GM19025 (cell line): ENCODE measurements around the gene PFN2.
"Not testable (repeated sequence)": the region's sequence is repeated elsewhere in the genome, so short reads cannot be mapped to it uniquely, and the experiment has no call there.

Experiments
- ATAC-seq: cut with Tn5 transposase; IDR thresholded peaks from one replicate; pipeline ENCODE4 v1.9.1; 2021; ENCODE audit warnings: mild to moderate bottlenecking, low read depth, moderate library complexity; ENCODE audit not compliant: unreplicated experiment

Gene PFN2, protein sequence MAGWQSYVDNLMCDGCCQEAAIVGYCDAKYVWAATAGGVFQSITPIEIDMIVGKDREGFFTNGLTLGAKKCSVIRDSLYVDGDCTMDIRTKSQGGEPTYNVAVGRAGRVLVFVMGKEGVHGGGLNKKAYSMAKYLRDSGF

DNA sequence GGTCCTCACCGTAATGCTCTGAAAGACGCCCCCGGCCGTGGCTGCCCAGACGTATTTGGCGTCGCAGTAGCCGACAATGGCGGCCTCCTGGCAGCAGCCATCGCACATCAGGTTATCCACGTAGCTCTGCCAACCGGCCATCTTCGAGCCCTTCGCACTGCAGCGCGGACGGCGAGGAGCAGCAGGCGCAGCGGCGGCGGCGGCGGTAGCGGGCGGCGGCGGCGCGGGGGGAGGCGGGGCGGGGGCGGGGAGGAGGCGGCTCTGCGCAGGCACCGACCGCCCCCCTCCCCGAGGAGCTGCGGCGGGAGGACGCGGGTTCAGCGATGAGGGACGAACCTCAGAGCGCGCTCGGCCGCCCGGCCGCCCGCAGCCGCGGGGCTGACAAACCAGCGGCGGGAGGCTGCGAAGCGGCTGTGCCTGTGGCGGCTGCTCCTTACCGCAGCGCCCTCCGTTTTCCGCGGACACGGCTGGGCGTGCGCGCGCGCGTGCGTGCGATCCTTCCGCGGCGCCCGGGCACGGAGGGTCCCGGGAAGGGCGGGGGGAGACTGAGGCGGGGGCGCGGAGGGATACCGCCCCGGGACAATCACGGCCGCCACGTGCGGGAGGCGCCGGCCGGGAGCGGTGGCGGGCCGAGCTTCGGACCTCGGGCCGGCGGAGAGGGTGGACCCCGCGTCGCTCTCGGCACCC, at the start of gene PFN2:
Gene PFN2 (minus strand): TSS at position 180 of the 687 bp plus-strand sequence. CDS start 39 bp downstream, at position 141.
- peak; percentile 42 for ATAC-seq

DNA sequence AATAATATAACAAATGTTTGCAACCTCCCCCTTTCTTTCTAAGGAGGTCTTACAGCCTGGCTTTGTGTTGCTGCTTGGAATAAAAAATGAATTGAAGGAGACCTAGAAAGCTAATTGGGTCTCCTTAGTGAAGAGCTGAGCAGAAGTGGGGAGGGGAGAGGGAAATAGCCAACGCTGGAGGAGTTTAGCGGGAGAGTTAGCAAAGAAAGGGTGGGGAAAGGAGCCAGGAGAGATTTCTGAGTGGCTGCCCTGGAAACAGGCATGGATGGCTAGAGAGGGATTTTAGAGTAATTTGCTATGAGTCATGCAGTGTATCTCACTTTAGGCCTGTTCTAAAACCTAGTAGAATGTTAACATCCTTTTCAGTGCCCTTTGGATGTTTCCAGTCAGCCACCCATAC, 45.2 kb upstream of the PFN2 start:
- no peak for ATAC-seq

DNA sequence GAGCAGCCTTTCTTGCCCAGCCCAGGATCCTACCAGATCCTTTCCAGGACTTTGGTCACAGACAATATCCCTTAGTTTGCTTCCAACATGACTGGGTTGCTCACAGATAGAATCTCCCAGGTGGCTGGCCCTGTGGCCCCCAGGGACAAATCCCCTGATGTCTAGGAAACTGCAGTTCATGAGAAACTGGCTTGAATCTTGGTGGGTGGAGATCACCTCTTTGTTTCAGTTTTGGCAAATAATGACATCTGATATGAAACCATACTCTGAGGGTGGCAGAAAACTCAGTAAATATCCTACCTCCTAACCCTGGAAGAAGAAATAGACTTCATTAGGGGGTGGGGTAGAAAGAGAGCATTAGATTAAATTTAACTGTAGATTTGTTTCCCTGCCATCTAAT, 44.1 kb upstream of the PFN2 start:
- ATAC-seq, result peak; percentile 51

DNA sequence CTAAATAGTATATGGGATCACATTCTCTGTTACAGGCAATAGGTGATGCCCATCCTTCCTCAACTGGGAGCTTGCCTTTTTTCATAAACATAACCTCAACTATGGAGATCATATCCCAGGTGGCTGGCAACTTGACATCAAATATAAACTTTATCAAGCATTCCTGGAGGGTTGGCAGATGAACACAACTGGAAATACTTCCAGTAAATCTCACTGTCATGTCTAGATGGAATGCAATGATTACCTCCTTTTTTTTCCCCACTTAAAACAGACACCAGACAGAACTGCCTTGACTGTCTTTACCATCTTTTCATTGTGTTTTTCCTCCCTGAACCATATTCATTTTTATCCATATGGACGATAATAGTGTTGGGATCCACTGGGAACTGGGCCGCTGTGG, 43.1 kb upstream of the PFN2 start:
- no peak for ATAC-seq

DNA sequence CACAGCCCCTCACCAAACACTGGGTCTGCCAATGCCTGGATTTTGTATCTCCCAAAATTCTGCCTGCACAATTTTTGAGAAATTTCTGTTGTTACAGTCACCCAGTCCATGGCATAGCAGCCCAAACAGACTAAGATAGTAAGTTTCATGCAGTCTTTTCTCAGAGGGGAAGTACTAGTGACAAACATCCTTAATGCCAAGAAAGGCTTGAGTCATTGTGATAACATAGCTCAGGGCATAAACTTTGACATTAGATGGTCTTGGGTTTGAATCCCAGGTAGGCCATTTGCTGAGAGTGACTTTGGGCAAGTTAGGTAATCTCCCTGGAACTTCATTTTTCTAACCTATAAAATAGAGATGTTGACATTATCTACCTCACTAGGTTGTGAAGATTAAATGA, 36.1 kb upstream of the PFN2 start:
- ATAC-seq, result no peak

DNA sequence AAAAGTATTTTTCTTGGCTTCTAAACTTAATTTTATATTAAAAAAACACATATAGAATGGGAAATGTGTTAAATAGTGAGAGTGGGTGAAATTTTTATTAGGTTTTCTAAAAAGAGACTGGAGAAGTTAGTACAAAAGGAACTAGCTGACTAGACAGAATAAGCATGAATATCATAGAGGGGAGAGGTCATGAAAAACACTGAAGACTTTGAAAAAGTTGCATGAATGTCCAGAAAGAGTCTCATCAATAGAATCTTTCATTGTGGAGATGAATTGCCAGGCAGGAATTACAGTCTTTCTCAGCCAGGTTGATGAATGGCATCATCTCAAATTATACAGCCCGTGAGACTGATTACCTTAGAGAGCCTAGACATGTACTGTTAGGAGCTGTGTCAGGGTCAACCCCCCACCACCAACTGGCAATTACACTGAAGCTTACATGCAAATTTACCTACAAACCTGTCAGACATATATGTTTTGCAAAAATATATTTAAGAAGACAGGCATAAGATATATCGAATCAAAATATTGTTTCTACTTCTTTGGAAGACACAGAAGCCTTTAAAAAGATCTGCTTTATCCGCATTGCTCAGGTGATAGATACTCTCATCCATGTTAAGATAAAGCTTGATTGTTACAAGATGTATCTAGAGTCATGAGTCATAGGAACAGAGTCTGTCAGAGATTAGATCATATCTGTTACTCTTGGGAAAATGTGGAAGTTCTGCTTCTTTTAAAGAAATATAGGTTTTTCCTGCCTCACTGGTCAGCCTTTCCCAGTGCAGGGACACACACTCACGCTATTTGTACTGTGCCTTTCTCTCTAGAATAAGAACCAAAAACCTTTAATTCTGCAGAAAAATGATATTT, 34.8 kb upstream of the PFN2 start:
- no peak for ATAC-seq

DNA sequence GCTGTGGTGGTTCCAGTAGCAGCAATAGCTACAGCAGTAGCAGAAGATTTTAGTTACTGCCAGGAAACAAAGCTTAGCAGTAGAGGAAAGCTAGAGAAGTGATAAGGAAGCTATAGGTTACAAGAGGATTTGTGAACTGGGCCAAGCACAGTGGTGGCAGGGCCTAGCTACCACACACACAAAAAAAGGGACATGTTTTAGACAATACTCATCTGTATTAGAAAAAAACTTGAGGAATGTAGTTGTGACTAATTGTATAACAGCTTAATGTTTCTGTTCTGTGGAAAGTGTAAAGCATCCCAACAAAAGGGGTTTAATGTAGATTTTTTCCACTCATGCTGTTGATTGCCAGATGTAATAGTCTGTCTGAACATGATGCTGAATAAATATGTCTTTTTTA, 29.9 kb upstream of the PFN2 start:
- no peak for ATAC-seq

DNA sequence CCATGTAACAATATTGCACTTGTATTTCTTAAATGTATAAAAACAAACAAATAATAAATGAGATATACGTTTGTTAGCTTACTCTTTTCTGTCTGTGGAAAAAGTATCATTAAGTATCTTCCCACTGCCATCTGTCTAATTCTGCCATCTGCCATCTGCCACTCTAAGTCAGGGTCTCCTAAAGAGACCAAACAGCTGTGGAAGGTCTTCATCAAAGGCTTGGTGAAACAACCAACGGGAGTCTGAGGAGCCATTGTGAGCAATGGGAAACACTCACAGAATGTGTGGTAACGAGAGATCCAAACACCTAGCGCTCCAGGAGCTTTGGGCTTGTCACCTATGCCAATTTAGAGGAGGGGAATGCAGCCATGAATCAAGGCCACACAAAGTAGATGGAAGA, 28.7 kb upstream of the PFN2 start:
- no peak for ATAC-seq

DNA sequence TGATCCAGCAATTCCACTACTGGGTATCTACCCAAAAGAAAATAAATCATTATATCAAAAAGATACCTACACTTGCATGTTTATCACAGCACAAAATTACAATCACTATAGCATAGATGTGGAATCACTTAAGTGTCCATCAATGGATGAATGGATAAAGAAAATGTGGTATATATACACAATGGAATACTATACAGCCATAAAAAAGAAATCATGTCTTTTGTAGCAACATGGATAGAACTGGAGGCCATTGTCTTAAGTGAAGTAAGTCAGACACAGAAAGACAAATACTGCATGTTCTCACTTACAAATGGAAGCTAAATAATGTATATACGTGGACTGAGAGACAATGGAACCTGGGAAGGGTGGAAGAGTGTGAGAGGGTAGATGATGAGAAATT, 28.3 kb upstream of the PFN2 start:
- ATAC-seq, result no peak

DNA sequence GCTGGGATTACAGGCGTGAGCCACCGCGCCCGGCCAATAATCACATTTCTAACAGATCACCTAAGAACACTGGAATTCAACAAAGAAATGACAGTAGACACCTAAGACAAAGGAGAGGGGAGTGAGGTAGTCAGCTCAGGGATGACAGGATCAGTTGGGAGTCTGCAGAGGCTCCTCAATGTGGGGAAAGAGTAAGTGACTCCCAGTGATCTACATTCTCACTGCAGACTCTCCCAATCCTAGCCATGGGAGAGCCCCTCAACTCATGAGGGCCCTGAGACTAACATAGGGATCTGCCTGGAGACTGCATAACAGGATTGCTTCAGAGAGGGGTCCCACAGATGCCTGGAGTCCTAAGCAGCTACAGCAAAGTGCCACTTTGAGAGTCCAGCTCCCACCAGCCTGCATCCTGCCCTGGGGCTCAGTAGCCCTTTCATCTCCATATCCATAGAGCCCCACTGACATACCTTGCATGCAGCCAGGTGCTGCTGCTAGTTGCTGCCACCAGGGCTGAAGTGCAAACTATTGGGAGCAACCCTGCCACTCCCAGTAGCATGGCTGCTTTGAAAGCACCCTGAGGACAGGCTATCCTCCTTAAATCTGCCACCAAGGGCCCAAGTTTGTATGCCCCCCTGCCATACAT, 21.8 kb upstream of the PFN2 start:
- ATAC-seq, result no peak

DNA sequence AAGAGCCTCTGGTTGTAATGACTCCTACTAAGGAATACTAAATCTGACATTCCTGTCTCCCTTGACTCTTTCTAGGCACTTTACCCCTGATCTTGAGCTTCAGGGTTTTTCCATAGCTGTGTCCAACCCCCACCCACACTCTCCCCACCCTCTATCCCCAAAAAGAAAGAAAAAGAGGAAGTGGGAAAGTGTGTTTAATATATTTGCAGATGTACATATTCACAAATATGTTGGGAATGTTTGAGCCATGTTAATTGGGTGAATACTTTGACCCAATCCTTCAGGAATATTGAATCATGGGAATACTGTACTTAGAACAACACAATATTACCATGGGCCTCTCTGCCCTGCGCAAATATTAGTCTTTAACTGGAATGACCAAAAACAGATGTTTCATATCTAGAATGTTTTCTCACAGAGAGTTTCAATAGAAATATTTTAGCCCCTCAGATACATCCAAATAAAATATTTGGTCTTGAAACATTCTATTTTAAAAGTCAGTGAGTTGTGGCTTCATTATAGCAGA, 19.8 kb upstream of the PFN2 start:
- ATAC-seq, result no peak

DNA sequence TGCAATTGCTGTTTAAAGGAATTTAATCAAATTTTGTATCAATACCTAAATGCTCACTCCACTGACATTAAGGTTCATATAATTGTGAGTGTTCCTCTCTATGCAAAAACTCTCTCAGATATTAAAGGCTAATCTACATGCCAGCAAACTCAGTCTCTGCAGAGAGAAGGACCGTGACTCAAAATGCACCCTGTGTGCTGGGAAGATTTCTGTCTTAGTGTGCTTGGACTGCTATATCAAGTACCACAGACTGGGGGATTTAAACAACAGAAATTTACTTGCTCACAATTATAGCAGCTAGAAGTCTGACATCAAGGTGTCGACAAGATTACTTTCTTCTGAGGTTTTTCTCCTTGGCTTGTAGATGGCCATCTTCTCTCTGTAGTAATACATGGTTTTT, 18.6 kb upstream of the PFN2 start:
- ATAC-seq, result no peak

DNA sequence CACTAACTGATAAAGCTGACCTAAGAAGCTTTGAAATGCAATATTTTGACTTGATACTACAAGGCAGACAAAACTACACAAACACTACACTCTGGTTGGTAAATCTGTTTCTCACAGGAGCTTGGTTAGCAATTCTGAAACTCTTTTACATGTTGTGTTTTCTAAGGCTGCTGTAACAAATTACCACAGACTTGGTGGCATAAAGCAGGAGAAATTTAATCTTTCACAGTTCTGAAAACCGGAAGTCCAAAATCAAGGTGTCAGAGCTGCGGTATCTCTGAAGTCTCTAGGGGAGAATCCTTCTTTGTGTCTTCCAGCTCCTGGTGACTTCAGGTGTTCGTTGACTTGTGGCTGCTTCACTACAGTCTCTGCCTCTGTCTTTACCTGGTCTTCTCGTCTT, 12.9 kb upstream of the PFN2 start:
- no peak for ATAC-seq

DNA sequence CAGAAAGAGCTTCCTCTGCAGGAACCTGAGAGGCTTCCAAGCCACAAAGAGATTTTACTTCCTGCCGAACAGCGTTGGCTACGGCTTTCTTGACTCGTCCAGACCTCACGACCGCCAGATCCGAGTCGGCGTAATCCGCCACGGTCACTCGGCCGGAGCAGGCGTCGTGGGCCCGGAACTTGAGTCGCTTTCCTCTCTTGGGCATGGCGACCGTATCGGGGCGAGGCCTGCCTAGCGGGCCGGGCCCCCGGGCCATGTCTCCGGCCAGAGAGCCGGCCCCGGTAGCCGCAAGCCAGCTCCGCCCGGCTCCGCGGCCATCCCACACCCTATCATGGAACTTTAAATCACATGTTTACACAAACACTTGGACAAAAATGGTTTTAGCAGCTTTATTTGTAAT, 12.4 kb upstream of the PFN2 start:
- ATAC-seq, result not testable (repeated sequence)

DNA sequence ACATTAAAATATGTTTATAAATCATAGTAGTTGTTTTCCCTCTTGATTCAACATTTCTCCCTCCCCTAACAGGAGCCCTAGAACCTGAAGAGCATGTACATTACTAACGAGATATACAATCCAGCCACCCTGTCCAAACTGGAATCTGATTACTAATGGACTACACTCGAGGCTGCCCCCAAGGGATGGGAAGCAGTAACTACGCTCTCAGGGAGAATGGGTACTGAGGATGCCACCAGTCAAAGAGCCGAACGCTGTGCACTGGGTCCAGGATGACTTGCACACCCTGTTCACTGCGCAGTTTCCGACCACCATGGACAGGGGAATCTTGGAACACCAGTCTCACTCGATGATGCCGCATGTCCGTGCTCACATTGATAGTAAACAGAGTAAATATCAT, 11.3 kb upstream of the PFN2 start:
- not testable (repeated sequence) for ATAC-seq

DNA sequence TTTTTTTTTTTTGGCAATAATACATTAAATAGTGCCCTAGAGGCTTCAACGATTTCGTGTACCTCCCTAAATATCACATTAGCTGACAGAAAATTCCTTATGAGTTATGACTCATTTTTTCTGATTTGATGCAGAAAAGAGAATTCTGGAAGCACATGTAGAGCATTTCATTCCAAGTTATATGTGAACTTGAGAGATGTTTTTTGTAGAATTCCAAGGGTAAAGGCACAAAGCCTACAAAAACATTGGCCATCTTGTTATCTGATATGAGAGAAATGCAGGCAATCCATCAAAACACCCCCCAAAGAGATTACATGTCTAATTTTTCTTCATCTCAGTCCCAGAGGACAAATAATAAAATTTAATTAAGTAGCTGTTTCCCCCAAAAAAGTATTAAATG, 6.7 kb upstream of the PFN2 start:
- ATAC-seq, result no peak

DNA sequence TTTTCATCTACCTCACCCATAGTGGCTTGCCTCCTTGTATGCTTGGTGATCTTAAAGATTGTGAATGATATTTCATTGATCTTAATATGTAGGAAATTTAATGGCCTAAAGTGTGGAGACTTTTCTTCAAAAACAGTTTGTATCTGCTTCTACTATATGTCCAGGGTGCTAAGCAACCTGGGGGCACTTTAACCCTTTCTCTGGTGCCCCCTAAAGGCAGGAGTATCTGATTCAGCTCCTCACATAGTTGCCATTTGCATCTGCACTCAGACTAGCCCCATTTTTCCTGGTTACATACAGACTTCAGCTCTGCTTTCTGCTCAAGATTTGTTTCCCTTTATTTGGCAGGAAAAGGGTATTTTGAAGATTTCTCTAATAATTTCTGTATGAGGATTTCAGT, 5.2 kb upstream of the PFN2 start:
- no peak for ATAC-seq

DNA sequence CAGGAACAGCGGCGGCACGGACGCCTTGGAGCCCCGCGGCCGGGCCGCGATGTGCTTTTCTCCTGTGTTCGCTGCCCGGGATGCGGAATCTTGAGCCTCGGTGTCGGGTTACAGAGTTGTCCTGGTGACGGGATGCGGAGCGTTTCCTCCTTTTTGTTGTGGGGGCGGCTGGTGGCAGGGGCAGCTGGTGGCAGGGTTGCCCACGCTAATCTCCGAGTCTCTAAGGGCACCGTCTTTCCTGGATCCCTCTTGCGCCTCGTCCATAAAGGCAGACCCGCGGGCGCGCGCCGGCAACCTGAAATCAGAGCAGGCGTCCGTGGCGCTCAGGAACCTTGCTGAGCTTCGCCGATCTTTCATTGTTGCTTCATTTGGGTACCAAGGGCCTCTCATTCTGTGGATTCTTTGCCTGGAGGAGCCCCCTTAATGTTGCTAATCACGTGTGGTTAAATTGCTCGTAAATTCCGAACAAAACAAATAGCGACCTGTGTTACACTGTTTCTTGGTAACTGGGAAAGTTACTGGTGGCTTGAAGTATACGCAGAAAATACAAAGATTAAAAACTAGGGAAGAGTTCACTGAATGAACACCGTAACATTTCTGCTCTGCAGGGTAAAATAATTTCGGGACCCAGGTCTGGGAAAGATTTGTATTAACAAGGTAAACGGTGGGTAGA, 844 bp upstream of the PFN2 start:
- ATAC-seq, result peak; percentile 1

DNA sequence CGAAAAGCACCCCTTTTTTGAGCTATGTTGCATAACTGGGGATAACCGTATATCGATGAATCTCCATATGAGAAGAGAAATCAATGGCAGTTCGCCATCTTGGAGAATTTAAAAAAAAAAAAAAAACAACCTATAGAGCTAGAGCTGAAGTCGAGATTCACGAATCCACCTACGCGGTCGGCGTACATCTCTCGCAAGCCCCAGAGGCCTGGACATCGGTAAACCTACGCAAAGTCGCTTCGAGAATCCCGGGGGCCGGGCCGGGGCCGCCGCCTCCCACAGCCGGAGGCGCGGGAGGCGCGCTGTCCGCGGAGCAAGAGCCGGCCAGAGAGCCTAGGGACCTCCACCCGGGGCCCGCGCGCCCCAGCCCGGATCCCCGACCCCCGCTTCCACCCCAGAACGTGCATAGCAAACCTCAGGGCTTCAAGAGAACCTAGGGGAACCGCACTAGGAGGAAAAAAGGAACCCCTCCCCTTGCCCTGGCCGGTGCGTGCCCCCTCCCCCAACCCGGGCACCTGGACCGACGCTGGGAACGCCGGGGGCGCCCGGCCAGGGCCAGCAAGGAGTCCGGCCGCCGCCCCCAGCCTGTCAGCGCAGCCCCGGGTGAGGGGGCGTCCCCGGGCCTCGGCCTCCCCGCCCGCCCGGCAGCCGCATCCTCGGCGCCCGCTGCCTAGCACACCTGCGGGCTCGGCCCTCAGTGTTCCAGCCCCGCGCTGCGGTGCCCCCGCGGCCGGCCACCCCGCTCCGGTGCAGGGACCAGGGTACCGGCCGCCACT, 567 bp downstream of the PFN2 start:
- peak; percentile 57 for ATAC-seq
